ENCODE data around the gene HOXB8.

DNA sequence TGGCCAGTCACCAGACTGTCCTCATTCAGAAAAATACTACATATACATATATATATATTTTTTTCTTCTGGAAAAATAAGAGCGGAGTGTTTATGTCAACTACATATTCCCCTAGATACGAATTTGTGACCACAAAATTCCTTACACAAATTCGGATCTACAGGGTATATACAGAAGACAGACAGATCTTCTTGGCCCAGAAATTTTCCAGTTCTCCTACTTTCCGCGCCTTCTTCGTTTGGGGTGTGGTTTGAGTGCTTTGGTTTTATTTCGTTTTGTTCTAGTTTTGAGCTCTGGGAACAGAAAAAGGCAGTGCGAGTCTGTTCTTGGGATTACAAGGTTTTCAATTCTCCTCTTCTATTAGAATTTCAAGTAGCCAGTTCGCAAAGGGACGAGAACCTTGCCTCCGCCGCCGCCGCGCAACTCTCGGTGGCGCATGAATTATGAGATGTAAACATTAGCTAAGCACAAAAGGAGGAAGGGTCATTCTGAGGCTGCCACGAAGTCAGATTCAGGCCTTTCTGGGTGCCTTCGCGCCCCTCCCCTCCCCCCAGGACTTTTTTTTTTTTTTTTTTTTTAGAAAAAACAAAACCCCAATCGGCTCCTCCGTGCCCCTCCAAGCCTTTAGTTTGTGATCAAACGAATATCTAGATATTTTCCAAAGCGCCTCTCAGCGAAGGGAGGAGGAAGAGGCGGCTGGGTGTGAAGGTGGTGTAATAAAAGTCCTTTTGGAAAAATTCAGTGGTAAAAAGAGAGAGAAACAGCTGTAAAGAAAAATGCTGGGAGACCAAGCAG is 35.1 kb downstream of the HOXB8 start:
- TF ChIP-seq CTCF (conservative IDR thresholded peaks at IDR 0.05 in 1 of 2, IDR thresholded peaks at IDR 0.05 in 1 of 2; ENCODE audit: low read depth in 1 of 2, low read length in 2 of 2) (no peak), EZH2 (IDR thresholded peaks at IDR 0.05; ENCODE audit: low read length, missing control alignments) (no peak)

Measured in fibroblast of lung (primary cell).